LNCaP clone FGC (cell line): ENCODE results near the gene KRTAP17-1.
"Not testable (repeated sequence)": the region's sequence is repeated elsewhere in the genome, so short reads cannot be mapped to it uniquely, and the experiment has no call there.

Experiments used
- DNase-seq: peaks from one replicate; pipeline ENCODE4 v3.0.0-alpha.2; 2011; ENCODE audit warnings: low read depth
- H3K4me3 ChIP-seq: 2 replicates; pipeline ENCODE4 v1.5.1; 2011; ENCODE audit warnings: mild to moderate bottlenecking, low read depth, low read length, control low read depth
- CTCF ChIP-seq: IDR thresholded peaks from 2 replicates; pipeline ENCODE4 v1.5.1; 2012; ENCODE audit warnings: mild to moderate bottlenecking; ENCODE audit not compliant: control insufficient read depth, insufficient read depth; ENCODE audit errors: extremely low read depth

Gene KRTAP17-1

GRCh38 chr17:41347869-41348760 is 32.6 kb upstream of the KRTAP17-1 start:
- no peak for TF ChIP-seq CTCF
- no peak for DNase-seq
- no peak overlapping the region for H3K4me3 ChIP-seq

GRCh38 chr17:41346421-41346820 is 30.9 kb upstream of the KRTAP17-1 start:
- not testable (repeated sequence) for H3K4me3 ChIP-seq, DNase-seq

GRCh38 chr17:41345992-41346391 is 30.5 kb upstream of the KRTAP17-1 start:
- no peak overlapping the region for H3K4me3 ChIP-seq
- DNase-seq: no peak
- no peak for TF ChIP-seq CTCF

- H3K4me3 ChIP-seq: no peak overlapping the region
- no peak for TF ChIP-seq CTCF
- no peak for DNase-seq
Measured at GRCh38 chr17:41343029-41343428, 27.5 kb upstream of the KRTAP17-1 start.

GRCh38 chr17:41340934-41341861 is 25.7 kb upstream of the KRTAP17-1 start:
- H3K4me3 ChIP-seq: no peak overlapping the region
- DNase-seq: no peak
- no peak for TF ChIP-seq CTCF

GRCh38 chr17:41340494-41340893 is 25.0 kb upstream of the KRTAP17-1 start:
- no peak for DNase-seq
- TF ChIP-seq CTCF: no peak
- H3K4me3 ChIP-seq: no peak overlapping the region

- DNase-seq: no peak
- TF ChIP-seq CTCF: no peak
- no peak overlapping the region for H3K4me3 ChIP-seq
Measured at GRCh38 chr17:41339571-41340172, 24.2 kb upstream of the KRTAP17-1 start.
